Measurements from ENCODE around the gene ATP2C2.
"Not testable (repeated sequence)": the region's sequence is repeated elsewhere in the genome, so short reads cannot be mapped to it uniquely, and the experiment has no call there.

The ATP2C2 gene

DNA sequence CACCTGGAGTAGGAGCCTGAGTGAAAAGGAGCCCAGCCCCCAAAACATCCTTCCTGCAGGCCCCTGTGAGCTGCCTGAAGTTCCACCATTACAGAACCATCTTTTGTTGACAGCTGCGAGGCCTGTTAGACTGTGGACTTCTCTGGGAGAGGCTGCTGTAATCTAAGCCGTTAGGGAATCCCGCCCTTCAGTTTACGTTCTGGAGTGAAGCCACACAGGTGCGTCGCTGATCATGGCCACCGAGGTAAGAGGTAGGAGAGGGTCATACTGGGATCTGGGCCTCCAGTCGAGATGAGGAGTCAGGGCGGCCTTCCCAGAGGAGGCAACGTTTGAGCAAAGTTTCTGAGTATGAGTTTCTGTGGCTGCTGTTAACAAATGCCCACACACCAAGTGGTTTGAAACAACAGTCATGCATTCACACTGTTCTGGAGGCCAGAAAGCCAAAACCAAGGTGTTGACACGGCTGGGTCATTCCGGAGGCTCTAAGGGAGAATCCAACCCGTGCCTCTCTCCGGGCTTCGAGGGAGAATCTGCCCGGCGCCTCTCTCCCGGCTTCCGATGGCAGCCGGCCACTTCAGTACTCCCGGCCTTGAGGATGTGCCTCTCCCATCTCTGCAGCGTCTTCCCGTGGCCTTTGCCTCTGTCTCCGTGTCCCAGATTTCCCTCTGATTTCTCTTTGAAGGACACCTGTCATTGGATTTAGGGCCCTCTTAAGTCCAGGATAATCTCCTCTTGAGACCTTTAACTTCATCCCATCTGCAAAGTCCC lies 26.6 kb upstream of the ATP2C2 start:
- DNase-seq, result no peak

DNA sequence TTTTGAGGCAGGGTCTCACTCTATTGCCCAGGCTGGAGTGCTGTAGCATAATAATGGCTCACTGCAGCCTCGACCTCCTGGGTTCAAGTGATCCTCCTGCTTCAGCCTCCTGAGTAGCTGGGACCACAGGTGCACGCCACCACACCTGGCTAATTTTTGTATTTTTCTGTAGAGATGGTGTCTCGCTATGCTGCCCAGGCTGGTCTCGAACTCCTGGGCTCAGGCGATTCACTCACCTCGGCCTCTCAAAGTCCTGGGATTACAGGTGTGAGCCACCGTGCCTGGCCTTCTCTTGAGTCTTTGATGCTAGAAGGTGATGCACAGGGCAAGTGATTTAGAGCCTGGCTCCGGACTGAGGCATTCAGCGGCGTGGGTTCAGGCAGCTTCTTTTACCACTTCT lies 24.5 kb upstream of the ATP2C2 start:
- DNase-seq, result not testable (repeated sequence)

GRCh38 chr16:84344781-84345180 lies 23.6 kb upstream of the ATP2C2 start:
- no peak for DNase-seq

DNA sequence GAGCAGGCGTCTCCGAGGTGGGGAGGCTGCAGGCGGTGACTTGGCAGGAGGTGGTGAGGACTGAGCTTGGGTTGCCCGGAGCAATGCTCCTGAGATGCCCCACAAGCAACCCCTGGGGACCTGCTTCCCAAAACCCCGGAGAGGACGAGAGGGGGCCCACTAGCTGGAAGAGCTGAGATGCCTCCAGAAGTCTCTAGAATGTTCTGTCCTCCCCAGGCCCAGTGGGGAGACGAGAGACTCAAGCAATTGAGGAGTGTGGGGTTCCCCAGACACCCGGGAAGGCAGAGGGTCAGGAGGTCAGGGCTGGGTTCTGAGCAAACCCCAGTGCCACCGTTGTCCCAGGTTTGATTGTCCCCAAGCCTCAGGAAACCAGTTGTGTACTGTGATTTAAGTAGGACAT lies 21.2 kb upstream of the ATP2C2 start:
- no peak for DNase-seq

DNA sequence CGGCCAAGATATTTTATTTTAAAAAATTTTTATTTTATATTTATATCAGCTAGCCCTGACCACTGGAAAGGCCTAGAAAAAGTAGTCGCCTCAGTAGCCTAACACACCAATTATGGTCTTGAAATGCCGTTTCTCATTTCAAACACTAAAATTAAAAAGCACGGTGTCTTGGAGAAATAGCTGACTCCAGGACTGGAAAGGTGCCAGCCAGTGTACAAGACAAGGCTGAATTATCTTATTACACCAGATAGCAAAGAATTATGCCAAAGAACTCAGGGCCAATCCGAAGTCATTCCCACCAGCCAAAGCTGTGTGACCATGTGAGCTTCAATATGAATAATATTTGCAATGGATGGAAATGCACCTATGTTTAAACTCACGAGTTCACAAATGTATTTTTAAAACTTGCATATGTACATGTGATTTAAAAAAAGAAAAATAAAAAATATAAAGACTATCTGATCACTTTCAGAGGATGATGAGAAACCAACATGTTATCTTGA lies 19.9 kb upstream of the ATP2C2 start:
- DNase-seq, result no peak

- DNase-seq, result no peak
These were observed 18.3 kb upstream of the ATP2C2 start for GRCh38 chr16:84349862-84350684.

GRCh38 chr16:84350685-84351400 lies 17.5 kb upstream of the ATP2C2 start:
- DNase-seq, result no peak

DNA sequence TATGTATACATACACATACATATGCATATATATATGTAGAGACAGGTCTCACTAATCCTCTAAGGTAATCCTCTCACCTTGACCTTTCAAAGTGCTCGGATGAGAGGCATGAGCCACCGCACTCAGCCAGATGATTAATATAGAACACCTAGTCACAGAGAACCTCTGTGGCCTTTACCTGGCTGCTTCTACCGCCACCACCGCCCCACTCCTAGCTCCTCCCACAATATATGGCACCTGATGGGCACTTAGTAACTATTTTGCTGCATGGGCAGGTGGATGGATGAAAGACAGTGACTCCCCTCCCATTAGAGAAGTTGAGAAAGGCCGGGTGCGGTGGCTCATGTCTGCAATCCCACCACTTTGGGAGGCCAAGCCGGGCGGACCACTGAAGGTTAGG lies 16.7 kb upstream of the ATP2C2 start:
- DNase-seq, result no peak

DNA sequence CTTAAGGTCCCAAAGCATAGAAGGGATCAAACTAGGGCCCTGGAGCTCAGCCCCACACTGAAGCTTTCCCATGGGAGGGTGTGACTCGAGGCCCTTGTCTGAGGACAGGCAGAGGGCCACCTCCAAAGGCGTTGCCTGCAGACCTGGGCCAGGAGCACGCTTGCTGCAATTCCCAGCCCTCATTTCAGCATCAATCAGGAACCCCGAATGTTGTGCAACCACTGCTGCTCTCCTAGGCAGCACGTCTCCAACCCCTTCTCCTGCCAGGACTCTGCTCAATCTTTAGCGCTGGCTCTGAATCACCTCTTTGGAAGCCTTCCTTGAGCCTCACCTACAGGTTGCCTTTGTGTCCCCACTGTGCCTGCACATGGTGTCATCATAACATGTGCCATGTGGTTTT lies 14.0 kb upstream of the ATP2C2 start:
- no peak for DNase-seq

DNA sequence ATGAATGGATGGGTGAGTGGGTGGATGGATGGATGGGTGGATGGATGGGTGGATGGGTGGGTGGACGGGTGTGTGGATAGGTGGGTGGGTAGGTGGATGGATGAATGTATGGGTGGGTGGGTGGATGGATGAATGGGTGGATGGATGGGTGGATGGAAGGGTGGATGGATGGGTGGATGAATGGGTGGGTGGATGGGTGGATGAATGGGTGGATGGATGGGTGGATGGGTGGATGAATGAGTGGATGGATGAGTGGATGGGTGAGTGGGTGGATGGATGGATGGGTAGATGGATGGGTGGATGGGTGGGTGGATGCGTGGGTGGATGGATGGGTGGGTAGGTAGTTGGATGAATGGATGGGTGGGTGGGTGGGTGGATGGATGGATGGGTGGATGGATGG lies 13.2 kb upstream of the ATP2C2 start:
- DNase-seq, result no peak

- DNase-seq, result no peak
These were observed 12.2 kb upstream of the ATP2C2 start for GRCh38 chr16:84356176-84356575.

- no peak for DNase-seq
These were observed 11.7 kb upstream of the ATP2C2 start for GRCh38 chr16:84356591-84357116.

DNA sequence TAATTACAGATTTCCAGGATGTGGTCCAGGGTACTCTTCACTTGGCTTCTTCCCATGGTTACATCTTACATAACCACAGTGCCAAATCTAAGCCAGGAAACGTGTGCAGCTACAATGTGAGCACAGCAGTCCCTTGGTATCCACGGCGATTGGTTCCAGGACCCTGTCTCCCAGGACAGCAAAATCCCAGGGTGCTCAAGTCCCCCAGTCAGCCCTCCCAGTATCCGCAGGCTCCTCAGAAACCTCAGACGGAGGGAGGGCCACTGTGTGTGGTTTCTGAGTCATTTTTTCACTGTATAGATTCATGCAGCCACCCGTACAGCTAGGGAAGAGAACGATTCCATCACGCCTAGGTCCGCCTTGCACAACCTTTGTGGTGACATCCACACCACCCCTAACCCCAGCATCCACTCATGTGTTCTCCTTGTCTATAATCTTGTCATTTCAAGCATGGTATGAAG lies 11.1 kb upstream of the ATP2C2 start:
- DNase-seq, result no peak

DNA sequence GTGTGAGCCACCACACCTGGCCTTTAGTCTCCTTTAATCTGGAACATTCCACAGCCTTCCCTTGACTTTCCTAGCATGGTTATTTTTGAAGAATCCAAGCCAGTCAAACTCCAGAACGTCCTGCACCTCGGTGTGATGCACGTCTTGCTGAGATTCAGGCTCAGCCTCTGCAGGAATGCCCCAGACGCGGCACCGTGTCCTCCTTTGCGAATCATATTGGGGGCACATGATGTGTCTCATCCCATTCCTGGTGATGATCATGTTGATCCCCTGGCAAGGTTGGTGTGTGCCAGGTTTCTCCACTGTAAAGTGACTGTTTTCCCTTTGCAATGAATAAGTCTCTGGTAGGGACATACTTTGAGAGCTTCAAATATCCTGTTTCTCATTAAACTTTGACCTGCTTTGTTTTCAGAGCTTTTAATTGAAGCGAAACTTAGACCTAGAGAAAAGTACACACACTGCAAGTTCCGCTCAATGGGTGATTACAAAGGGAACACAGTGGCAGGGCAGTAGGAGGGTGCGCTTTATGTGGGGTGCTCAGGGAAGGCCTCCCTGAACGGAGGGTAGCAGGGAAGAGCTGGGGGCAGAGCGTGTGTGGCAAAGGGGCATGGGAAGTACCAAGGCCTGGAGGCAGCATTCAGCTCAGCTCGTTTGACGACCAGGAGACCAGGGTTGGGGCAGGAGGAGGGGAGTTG lies 9.6 kb upstream of the ATP2C2 start:
- no peak for DNase-seq

GRCh38 chr16:84359326-84359725 lies 9.0 kb upstream of the ATP2C2 start:
- no peak for DNase-seq

- DNase-seq, result no peak
These were observed 8.2 kb upstream of the ATP2C2 start for GRCh38 chr16:84360170-84360569.

GRCh38 chr16:84360748-84361147 lies 7.6 kb upstream of the ATP2C2 start:
- no peak for DNase-seq

DNA sequence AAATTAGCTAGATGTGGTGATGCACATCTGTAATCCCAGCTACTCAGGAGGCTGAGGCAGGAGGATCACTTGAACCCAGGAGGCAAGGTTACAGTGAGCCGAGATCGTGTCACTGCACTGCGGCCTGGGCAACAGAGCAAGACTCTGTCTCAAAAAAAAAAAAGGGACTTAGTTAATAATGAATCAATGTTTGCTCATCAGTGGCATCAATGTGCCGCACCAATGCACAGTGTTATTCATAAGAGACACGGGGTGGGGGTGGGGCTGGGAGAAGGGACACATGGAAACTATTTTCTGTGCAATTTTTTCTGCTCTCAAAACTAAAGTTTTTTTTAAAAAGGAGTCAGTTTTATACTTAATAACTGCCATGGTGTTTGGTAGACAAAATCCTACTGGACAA lies 6.8 kb upstream of the ATP2C2 start:
- DNase-seq, result no peak

GRCh38 chr16:84362471-84362941 lies 5.8 kb upstream of the ATP2C2 start:
- DNase-seq, result no peak

GRCh38 chr16:84366208-84366607 lies 2.1 kb upstream of the ATP2C2 start:
- no peak for DNase-seq

GRCh38 chr16:84367297-84367680 lies 1.0 kb upstream of the ATP2C2 start:
- no peak for DNase-seq

GRCh38 chr16:84367750-84368307 lies 509 bp upstream of the ATP2C2 start:
- DNase-seq, result no peak

Data from activated gamma-delta T cell treated with Interleukin-2 at 50 U/mL for 16 hours (primary cell).